ENCODE results near the gene DAAM2. TPM values are rescaled to one million over a fixed set of nuclear protein-coding genes. Genes with fewer than 3 reads are reported as not detected.

The DAAM2 gene
- total and polyA plus RNA-seq, 2 donors, result 1.1 to 4.2 TPM

DNA sequence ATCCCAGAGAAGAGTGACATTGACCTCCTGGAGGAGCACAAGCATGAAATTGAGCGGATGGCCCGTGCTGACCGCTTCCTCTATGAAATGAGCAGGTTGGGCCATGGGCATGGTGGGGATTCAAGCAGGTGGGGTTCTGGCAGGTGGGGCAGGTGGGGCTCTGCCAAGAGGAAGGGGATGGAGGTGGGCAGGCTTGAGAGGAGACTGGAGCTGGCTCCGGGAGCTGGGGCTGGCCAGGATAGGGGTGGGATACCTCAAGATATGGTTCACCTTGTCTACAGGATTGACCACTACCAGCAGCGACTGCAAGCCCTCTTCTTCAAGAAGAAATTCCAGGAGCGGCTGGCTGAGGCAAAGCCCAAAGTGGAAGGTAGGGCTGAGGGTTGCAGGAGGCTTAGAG lies 99.2 kb downstream of the DAAM2 start:
- no peak overlapping the region for H3K27ac ChIP-seq (ENCODE audit: low read depth in 1 of 2, low read length in 1 of 2)
- H3K4me1 ChIP-seq (ENCODE audit: control insufficient read depth in 2 of 2, insufficient read depth in 2 of 2, low read length in 2 of 2), result peaks cover 3 to 7% of the 10 kb centered on the region in 2 donors
- peaks cover under 1 to 12% of the 10 kb centered on the region in 2 donors for H3K27me3 ChIP-seq (ENCODE audit: control insufficient read depth in 2 of 2, insufficient read depth in 1 of 2, low read length in 1 of 2)
- no peak for DNase-seq (ENCODE audit: low read depth in 6 of 9, low spot score in 9 of 9)
- 95% methylated on average over 6 of the region's 6 CpGs for WGBS
- H3K4me3 ChIP-seq (ENCODE audit: low read length in 2 of 2), result no peak overlapping the region
- H3K9me3 ChIP-seq (ENCODE audit: control insufficient read depth in 2 of 2, insufficient read depth in 1 of 2, low read length in 1 of 2), result no peaks in the 10 kb centered on the region
- no peaks in the 10 kb centered on the region for H3K36me3 ChIP-seq (ENCODE audit: control insufficient read depth in 2 of 2, insufficient read depth in 2 of 2, low read length in 1 of 2)

DNA sequence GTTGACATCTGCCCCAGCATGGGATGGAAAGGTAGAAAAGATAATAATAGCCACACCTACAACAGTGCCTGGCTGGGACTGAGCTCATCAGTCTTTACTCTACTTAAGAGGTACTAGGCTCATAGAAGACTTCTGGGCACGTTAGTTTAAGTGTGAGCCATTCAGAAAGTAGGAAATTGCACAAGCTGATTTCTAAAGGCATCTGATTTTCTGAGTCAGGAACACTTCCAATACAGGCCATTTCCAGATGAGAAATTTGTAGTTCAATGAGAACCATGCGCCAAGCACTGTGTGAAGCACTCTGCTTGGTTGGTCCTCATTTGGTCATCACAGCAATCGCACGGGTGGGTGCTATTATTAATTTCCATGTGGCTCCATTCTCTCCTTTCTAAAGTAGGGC lies 99.8 kb downstream of the DAAM2 start:
- Histone ChIP-seq H3K36me3 (ENCODE audit: control insufficient read depth in 2 of 2, insufficient read depth in 2 of 2, low read length in 1 of 2) (no peaks in the 10 kb centered on the region), H3K27me3 (ENCODE audit: control insufficient read depth in 2 of 2, insufficient read depth in 1 of 2, low read length in 1 of 2) (peaks cover 0 to 9% of the 10 kb centered on the region in 2 donors), H3K4me1 (ENCODE audit: control insufficient read depth in 2 of 2, insufficient read depth in 2 of 2, low read length in 2 of 2) (peaks cover 3 to 7% of the 10 kb centered on the region in 2 donors), H3K4me3 (ENCODE audit: low read length in 2 of 2) (no peak overlapping the region), H3K9me3 (ENCODE audit: control insufficient read depth in 2 of 2, insufficient read depth in 1 of 2, low read length in 1 of 2) (no peaks in the 10 kb centered on the region), H3K27ac (ENCODE audit: low read depth in 1 of 2, low read length in 1 of 2) (no peak overlapping the region)
- 94% methylated on average over 4 of the region's 4 CpGs for WGBS
- DNase-seq (ENCODE audit: low read depth in 6 of 9, low spot score in 9 of 9), result no peak

DNA sequence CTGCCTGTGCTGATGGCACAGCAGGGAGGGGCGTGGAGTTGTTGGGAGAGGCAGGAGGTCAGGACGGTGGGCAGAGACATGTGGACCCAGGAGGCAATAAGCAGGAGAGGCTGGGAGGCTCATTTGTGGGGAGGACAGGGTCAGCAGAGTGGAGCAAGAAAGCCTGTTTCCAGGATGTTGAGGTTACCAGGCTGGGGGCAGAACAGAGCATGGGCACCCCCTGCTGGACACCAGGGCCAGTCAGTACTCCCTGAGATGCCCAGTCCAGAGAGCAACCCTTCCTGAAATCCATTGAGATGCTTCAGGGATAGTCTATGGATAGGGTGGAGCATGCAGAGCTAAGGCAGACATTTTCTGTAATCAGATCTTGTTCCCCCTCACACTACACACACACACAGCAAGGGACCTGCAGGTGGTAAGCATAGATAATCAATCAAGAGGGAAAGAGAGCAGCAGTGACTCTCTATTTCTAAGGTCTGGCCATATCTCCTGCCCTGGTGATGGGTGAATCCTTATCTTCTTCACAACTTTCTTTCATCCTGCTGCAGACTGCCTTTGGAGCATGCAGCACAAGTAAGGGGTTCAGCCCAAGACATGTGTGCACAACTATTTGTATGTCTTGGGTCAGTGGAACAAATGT lies 100.4 kb downstream of the DAAM2 start:
- H3K27me3 ChIP-seq (ENCODE audit: control insufficient read depth in 2 of 2, insufficient read depth in 1 of 2, low read length in 1 of 2), result peaks cover 0 to 8% of the 10 kb centered on the region in 2 donors
- H3K27ac ChIP-seq (ENCODE audit: low read depth in 1 of 2, low read length in 1 of 2), result no peak overlapping the region
- 63% methylated on average over 2 of the region's 2 CpGs for WGBS
- peaks cover 3 to 4% of the 10 kb centered on the region in 2 donors for H3K4me1 ChIP-seq (ENCODE audit: control insufficient read depth in 2 of 2, insufficient read depth in 2 of 2, low read length in 2 of 2)
- no peaks in the 10 kb centered on the region for H3K36me3 ChIP-seq (ENCODE audit: control insufficient read depth in 2 of 2, insufficient read depth in 2 of 2, low read length in 1 of 2)
- peak in 5 of 9 donors; percentile 16 to 60 (median 37) for DNase-seq (ENCODE audit: low read depth in 6 of 9, low spot score in 9 of 9)
- H3K9me3 ChIP-seq (ENCODE audit: control insufficient read depth in 2 of 2, insufficient read depth in 1 of 2, low read length in 1 of 2), result no peaks in the 10 kb centered on the region
- no peak overlapping the region for H3K4me3 ChIP-seq (ENCODE audit: low read length in 2 of 2)

DNA sequence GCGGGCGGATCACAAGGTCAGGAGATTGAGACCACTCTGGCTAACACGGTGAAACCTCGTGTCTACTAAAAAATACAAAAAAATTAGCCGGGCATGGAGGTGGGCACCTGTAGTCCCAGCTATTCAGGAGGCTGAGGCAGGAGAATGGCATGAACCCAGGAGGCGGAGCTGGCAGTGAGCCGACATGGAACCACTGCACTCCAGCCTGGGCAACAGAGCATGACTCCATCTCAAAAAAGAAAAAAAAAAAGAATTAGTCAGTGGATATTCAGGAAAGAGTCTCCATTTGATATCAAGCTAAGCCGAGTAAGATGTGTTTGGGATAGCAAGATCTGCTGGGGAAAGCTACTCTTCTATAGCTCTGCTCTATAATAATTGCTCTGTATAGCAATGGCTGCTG lies 101.1 kb downstream of the DAAM2 start:
- H3K9me3 ChIP-seq (ENCODE audit: control insufficient read depth in 2 of 2, insufficient read depth in 1 of 2, low read length in 1 of 2), result no peaks in the 10 kb centered on the region
- 93% methylated on average over 8 of the region's 8 CpGs for WGBS
- H3K27ac ChIP-seq (ENCODE audit: low read depth in 1 of 2, low read length in 1 of 2), result no peak overlapping the region
- peaks cover 0 to 4% of the 10 kb centered on the region in 2 donors for H3K27me3 ChIP-seq (ENCODE audit: control insufficient read depth in 2 of 2, insufficient read depth in 1 of 2, low read length in 1 of 2)
- H3K36me3 ChIP-seq (ENCODE audit: control insufficient read depth in 2 of 2, insufficient read depth in 2 of 2, low read length in 1 of 2), result no peaks in the 10 kb centered on the region
- H3K4me3 ChIP-seq (ENCODE audit: low read length in 2 of 2), result no peak overlapping the region
- no peaks in the 10 kb centered on the region for H3K4me1 ChIP-seq (ENCODE audit: control insufficient read depth in 2 of 2, insufficient read depth in 2 of 2, low read length in 2 of 2)
- DNase-seq (ENCODE audit: low read depth in 6 of 9, low spot score in 9 of 9), result no peak

DNA sequence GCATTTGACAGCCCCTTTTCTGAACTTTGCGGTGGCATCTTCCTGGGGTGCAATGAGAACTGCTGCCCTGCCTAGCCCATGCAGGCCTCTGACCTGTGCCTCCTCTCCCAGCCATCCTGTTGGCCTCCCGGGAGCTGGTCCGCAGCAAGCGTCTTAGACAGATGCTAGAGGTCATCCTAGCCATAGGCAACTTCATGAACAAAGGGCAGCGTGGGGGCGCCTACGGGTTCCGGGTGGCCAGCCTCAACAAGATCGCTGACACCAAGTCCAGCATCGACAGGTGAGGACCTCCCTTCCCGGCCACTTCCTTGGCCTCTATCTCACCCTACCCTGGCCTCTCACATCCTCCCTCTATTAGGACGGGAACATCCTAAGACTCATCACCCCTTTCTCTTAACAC lies 104.5 kb downstream of the DAAM2 start:
- Histone ChIP-seq H3K4me3 (ENCODE audit: low read length in 2 of 2) (no peak overlapping the region), H3K27me3 (ENCODE audit: control insufficient read depth in 2 of 2, insufficient read depth in 1 of 2, low read length in 1 of 2) (peaks cover 0 to 8% of the 10 kb centered on the region in 2 donors), H3K9me3 (ENCODE audit: control insufficient read depth in 2 of 2, insufficient read depth in 1 of 2, low read length in 1 of 2) (no peaks in the 10 kb centered on the region), H3K4me1 (ENCODE audit: control insufficient read depth in 2 of 2, insufficient read depth in 2 of 2, low read length in 2 of 2) (no peaks in the 10 kb centered on the region), H3K36me3 (ENCODE audit: control insufficient read depth in 2 of 2, insufficient read depth in 2 of 2, low read length in 1 of 2) (no peaks in the 10 kb centered on the region), H3K27ac (ENCODE audit: low read depth in 1 of 2, low read length in 1 of 2) (no peak overlapping the region)
- no peak for DNase-seq (ENCODE audit: low read depth in 6 of 9, low spot score in 9 of 9)
- 99% methylated on average over 12 of the region's 12 CpGs for WGBS

DNA sequence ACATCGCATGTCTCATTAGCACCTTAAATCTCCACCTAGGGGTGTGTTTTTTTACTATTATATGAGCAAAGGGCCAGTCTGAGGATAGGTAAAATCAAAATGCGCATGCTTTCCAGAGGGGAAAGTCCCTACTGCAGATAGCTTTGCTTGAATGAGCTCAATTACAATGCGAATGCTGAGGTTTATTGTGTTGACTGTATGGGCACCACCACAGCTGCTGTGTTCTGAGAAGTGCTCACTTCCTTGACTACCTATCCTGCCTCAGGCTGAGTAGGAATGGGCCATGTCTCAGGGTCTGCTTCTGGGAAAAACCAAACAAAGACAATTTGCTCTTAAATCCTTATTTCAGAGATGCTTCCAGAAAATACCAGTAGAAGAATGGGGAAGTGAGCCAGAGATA lies 105.5 kb downstream of the DAAM2 start:
- H3K9me3 ChIP-seq (ENCODE audit: control insufficient read depth in 2 of 2, insufficient read depth in 1 of 2, low read length in 1 of 2), result no peaks in the 10 kb centered on the region
- no peaks in the 10 kb centered on the region for H3K4me1 ChIP-seq (ENCODE audit: control insufficient read depth in 2 of 2, insufficient read depth in 2 of 2, low read length in 2 of 2)
- WGBS, result 95% methylated on average over 3 of the region's 3 CpGs
- no peak overlapping the region for H3K27ac ChIP-seq (ENCODE audit: low read depth in 1 of 2, low read length in 1 of 2)
- H3K27me3 ChIP-seq (ENCODE audit: control insufficient read depth in 2 of 2, insufficient read depth in 1 of 2, low read length in 1 of 2), result peaks cover 0 to 8% of the 10 kb centered on the region in 2 donors
- no peaks in the 10 kb centered on the region for H3K36me3 ChIP-seq (ENCODE audit: control insufficient read depth in 2 of 2, insufficient read depth in 2 of 2, low read length in 1 of 2)
- H3K4me3 ChIP-seq (ENCODE audit: low read length in 2 of 2), result no peak overlapping the region
- DNase-seq (ENCODE audit: low read depth in 6 of 9, low spot score in 9 of 9), result no peak

DNA sequence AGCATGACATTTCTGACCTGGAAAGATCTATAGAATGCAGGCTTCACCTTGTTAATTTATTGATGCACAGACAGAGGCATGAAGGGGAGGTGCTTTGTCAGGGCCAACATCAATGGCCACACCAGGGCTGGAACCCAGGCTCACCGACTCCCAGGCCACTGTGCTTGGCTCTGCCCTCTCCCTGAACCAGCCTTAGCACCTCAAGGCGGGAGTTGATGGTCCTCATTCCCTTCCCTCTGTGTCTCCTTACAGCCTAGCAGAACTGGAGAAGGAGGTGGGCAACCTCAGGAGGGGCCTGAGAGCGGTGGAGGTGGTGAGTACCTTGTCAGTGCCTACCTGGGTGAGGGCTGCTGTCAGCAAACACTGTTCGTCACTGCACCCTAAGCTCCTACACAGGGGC lies 106.4 kb downstream of the DAAM2 start:
- Histone ChIP-seq H3K27ac (ENCODE audit: low read depth in 1 of 2, low read length in 1 of 2) (no peak overlapping the region), H3K27me3 (ENCODE audit: control insufficient read depth in 2 of 2, insufficient read depth in 1 of 2, low read length in 1 of 2) (peaks cover 0 to 8% of the 10 kb centered on the region in 2 donors), H3K36me3 (ENCODE audit: control insufficient read depth in 2 of 2, insufficient read depth in 2 of 2, low read length in 1 of 2) (no peaks in the 10 kb centered on the region), H3K9me3 (ENCODE audit: control insufficient read depth in 2 of 2, insufficient read depth in 1 of 2, low read length in 1 of 2) (no peaks in the 10 kb centered on the region), H3K4me1 (ENCODE audit: control insufficient read depth in 2 of 2, insufficient read depth in 2 of 2, low read length in 2 of 2) (peaks cover 0 to 2% of the 10 kb centered on the region in 2 donors), H3K4me3 (ENCODE audit: low read length in 2 of 2) (no peak overlapping the region)
- no peak for DNase-seq (ENCODE audit: low read depth in 6 of 9, low spot score in 9 of 9)
- WGBS, result 92% methylated on average over 4 of the region's 4 CpGs

DNA sequence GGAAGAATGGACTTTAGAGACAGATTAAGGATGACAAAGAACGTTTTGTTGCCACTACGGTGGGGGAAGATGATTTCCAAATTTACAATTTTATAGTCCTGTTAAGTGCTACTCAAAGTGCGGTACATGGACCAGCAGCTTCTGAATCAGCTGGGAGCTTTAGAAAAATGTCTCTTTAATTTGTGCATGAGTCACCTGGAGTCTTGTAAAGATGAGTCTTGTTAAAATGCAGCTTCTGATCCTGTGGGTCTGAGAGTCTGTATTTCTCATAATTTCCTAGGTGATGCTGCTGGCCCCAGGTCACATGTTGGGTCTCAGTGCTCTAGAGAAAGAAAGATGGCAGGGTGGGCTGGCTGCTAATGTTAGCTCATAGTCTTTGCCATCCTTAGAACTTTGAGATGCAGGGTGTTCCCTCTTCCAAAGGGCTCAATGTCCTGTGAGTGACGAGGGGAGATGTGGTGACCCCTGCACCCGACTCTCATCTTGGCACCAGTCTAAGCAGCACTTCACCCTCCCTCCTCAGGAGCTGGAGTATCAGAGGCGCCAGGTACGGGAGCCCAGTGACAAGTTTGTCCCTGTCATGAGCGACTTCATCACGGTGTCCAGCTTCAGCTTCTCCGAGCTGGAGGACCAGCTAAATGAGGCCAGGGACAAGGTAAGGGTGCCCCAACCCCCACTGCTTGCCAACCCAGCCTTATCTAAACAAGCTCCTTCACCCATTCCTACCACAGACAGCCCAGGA lies 107.5 kb downstream of the DAAM2 start:
- WGBS, result 95% methylated on average over 10 of the region's 10 CpGs
- Histone ChIP-seq H3K4me3 (ENCODE audit: low read length in 2 of 2) (no peak overlapping the region), H3K27me3 (ENCODE audit: control insufficient read depth in 2 of 2, insufficient read depth in 1 of 2, low read length in 1 of 2) (peaks cover 0 to 8% of the 10 kb centered on the region in 2 donors), H3K9me3 (ENCODE audit: control insufficient read depth in 2 of 2, insufficient read depth in 1 of 2, low read length in 1 of 2) (no peaks in the 10 kb centered on the region), H3K27ac (ENCODE audit: low read depth in 1 of 2, low read length in 1 of 2) (no peak overlapping the region), H3K36me3 (ENCODE audit: control insufficient read depth in 2 of 2, insufficient read depth in 2 of 2, low read length in 1 of 2) (no peaks in the 10 kb centered on the region), H3K4me1 (ENCODE audit: control insufficient read depth in 2 of 2, insufficient read depth in 2 of 2, low read length in 2 of 2) (peaks cover 0 to 5% of the 10 kb centered on the region in 2 donors)
- no peak for DNase-seq (ENCODE audit: low read depth in 6 of 9, low spot score in 9 of 9)

DNA sequence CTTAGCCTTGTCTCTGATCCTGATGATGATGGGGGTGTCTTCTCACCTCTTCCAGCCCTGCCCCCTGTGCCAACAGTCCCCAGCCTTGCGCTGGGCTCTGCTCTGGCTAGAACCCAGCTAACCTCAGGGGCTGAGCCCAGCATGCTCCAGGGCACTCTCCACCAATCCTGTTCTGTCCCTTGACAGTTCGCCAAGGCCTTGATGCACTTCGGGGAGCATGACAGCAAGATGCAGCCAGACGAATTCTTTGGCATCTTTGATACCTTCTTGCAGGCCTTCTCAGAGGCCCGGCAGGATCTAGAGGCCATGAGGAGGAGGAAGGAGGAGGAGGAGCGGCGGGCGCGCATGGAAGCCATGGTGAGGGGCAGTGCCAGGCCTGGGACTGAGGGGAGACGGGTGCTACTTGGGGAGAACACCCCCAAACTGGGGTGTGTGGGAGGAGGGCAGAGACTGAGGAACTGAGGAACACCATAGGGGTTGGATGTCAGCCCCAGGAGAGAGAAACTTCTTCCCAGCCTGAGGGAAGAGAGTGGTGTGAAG lies 109.0 kb downstream of the DAAM2 start:
- Histone ChIP-seq H3K4me3 (ENCODE audit: low read length in 2 of 2) (no peak overlapping the region), H3K27ac (ENCODE audit: low read depth in 1 of 2, low read length in 1 of 2) (no peak overlapping the region)

More for the DNA sequence above, 109.0 kb downstream of the DAAM2 start:
- H3K9me3 ChIP-seq (ENCODE audit: control insufficient read depth in 2 of 2, insufficient read depth in 1 of 2, low read length in 1 of 2), result no peaks in the 10 kb centered on the region
- H3K27me3 ChIP-seq (ENCODE audit: control insufficient read depth in 2 of 2, insufficient read depth in 1 of 2, low read length in 1 of 2), result peaks cover 0 to 8% of the 10 kb centered on the region in 2 donors
- H3K36me3 ChIP-seq (ENCODE audit: control insufficient read depth in 2 of 2, insufficient read depth in 2 of 2, low read length in 1 of 2), result no peaks in the 10 kb centered on the region
- WGBS, result 94% methylated on average over 10 of the region's 10 CpGs
- peaks cover 0 to 5% of the 10 kb centered on the region in 2 donors for H3K4me1 ChIP-seq (ENCODE audit: control insufficient read depth in 2 of 2, insufficient read depth in 2 of 2, low read length in 2 of 2)
- no peak for DNase-seq (ENCODE audit: low read depth in 6 of 9, low spot score in 9 of 9)

Data from thymus (tissue), 11 donors.